HL-60/S4 treated with retinoic acid at 250 ng/mL for 4 days and 3 days (cell line): ENCODE results near the gene PCDH12.

Source experiments
- in situ Hi-C: fragments of 300-500 bp; cut with MboI; formaldehyde crosslinking; loops from 2 replicates; pipeline ENCODE4 v1.7.0; 2022; ENCODE audit warnings: low sequenced_read_pairs

PCDH12 gene

GRCh38 chr5:141913560-141914198 lies 44.3 kb downstream of the PCDH12 start:
- in situ Hi-C loops = no loop called here

- in situ Hi-C loops = no loop called here
These were observed 47.7 kb downstream of the PCDH12 start for GRCh38 chr5:141910271-141910673.

- in situ Hi-C loops = no loop called here
These were observed 48.8 kb downstream of the PCDH12 start for GRCh38 chr5:141909212-141909611.

GRCh38 chr5:141908796-141909195 lies 49.2 kb downstream of the PCDH12 start:
- in situ Hi-C loops = no loop called here

GRCh38 chr5:141906972-141907371 lies 51.0 kb downstream of the PCDH12 start:
- in situ Hi-C loops = no loop called here

- in situ Hi-C loops = no loop called here
These were observed 51.5 kb downstream of the PCDH12 start for GRCh38 chr5:141906517-141906916.

GRCh38 chr5:141904551-141904950 lies 53.5 kb downstream of the PCDH12 start:
- in situ Hi-C loops = no loop called here

GRCh38 chr5:141903261-141903660 lies 54.7 kb downstream of the PCDH12 start:
- in situ Hi-C loops = no loop called here

GRCh38 chr5:141902015-141902814 lies 55.8 kb downstream of the PCDH12 start:
- in situ Hi-C loops = no loop called here

GRCh38 chr5:141898448-141899049 lies 59.5 kb downstream of the PCDH12 start:
- in situ Hi-C loops = no loop called here

- in situ Hi-C loops = no loop called here
These were observed 60.6 kb downstream of the PCDH12 start for GRCh38 chr5:141897425-141897824.
